GM21526 (cell line): ENCODE measurements around the gene OXT.
"Not testable (repeated sequence)": the region's sequence is repeated elsewhere in the genome, so short reads cannot be mapped to it uniquely, and the experiment has no call there.

Experiments
- ATAC-seq: cut with Tn5 transposase; IDR thresholded peaks from one replicate; pipeline ENCODE4 v1.9.1; 2021; ENCODE audit warnings: moderate library complexity; ENCODE audit not compliant: unreplicated experiment, low FRiP score

Gene OXT

GRCh38 chr20:3106658-3107463 lies 35.4 kb downstream of the OXT start:
- no peak for ATAC-seq

GRCh38 chr20:3107464-3108025 lies 36.1 kb downstream of the OXT start:
- ATAC-seq, result no peak

GRCh38 chr20:3109350-3110302 lies 38.2 kb downstream of the OXT start:
- ATAC-seq, result no peak

GRCh38 chr20:3111507-3111906 lies 40.1 kb downstream of the OXT start:
- no peak for ATAC-seq

- ATAC-seq, result no peak
Observed at GRCh38 chr20:3111995-3112394, 40.6 kb downstream of the OXT start.

- no peak for ATAC-seq
Observed at GRCh38 chr20:3115190-3116107, 44.0 kb downstream of the OXT start.

- ATAC-seq, result no peak
Observed at GRCh38 chr20:3116341-3116740, 44.9 kb downstream of the OXT start.

- ATAC-seq, result not testable (repeated sequence)
Observed at GRCh38 chr20:3117839-3118379, 46.5 kb downstream of the OXT start.

GRCh38 chr20:3119044-3119443 lies 47.6 kb downstream of the OXT start:
- no peak for ATAC-seq

- no peak for ATAC-seq
Observed at GRCh38 chr20:3121271-3121911, 50.0 kb downstream of the OXT start.
